ENCODE measurements around the gene MGAT3. TPM values are rescaled to one million over a fixed set of nuclear protein-coding genes. Genes with fewer than 3 reads are reported as not detected.

The MGAT3 gene
- total and polyA plus RNA-seq, 2 of the 13 experiments (the other 11 are each of a cell fraction or from before 2014, with no cell fraction given) = 0.11 to 0.15 TPM

- no peak for DNase-seq (ENCODE audit: low spot score)
- H3K27me3 ChIP-seq (ENCODE audit: control insufficient read depth in 1 of 2, insufficient read depth in 2 of 2, low read length in 2 of 2) = peaks cover 6 to 42% of the 10 kb centered on the region in 2 experiments; a peak in 4 of 5 replicates
- 100% methylated on average over 3 of the region's 63 CpGs for WGBS (ENCODE audit: low lambda C conversion rate)
- no peak overlapping the region for H2AFZ ChIP-seq (ENCODE audit: low read length)
- no peak for FAIRE-seq
- H3K79me2 ChIP-seq (ENCODE audit: insufficient read depth, low read length) = no peaks in the 10 kb centered on the region
- POLR2A ChIA-PET = no interaction called here
- CTCF ChIA-PET (ENCODE audit: low intra/inter-chr PET ratio, low total read pairs) = no interaction called here
- no peaks in the 10 kb centered on the region for H4K20me1 ChIP-seq (ENCODE audit: insufficient read depth, low read length)
- intact Hi-C loops (cut with micrococcal nuclease; ENCODE audit: unreplicated experiment) = no loop called here
- TF ChIP-seq NONO (IDR thresholded peaks at IDR 0.05) (no peak), NONO (CRISPR knock-in tag; conservative IDR thresholded peaks at IDR 0.05) (no peak)
- BruUV-seq (replicated peaks) = no TSS peak
- no peak overlapping the region for H3K4me3 ChIP-seq (replicated peaks in 1 of 3; ENCODE audit: insufficient read depth in 1 of 3, low read depth in 2 of 3, low read length in 3 of 3)
- in situ Hi-C loops (cut with HindIII; ENCODE audit: extremely low pct_ligation_motif_present, low pct_unique_long_range_greater_than_20kb) = no loop called here
- H3K4me2 ChIP-seq (ENCODE audit: low read depth, low read length) = no peak overlapping the region
- H3K9ac ChIP-seq (ENCODE audit: insufficient read depth, low read depth, low read length) = no peak overlapping the region
- no peak overlapping the region for H3K27ac ChIP-seq (ENCODE audit: extremely low read length, insufficient read depth, low read length)
- no peak for ATAC-seq
- no peaks in the 10 kb centered on the region; the same call in 1 of the 2 replicates for H3K4me1 ChIP-seq (ENCODE audit: insufficient read depth, low read length)
- no peaks in the 10 kb centered on the region for H3K36me3 ChIP-seq (replicated peaks in 1 of 2; ENCODE audit: control insufficient read depth in 1 of 2, insufficient read depth in 2 of 2, low read length in 2 of 2)
- H3K9me3 ChIP-seq (ENCODE audit: low read length) = no peaks in the 10 kb centered on the region
Measured at GRCh38 chr22:39457198-39457555, 365 bp downstream of the MGAT3 start.

- ATAC-seq = no peak
Measured at GRCh38 chr22:39457556-39458443, 988 bp downstream of the MGAT3 start.

More at GRCh38 chr22:39457556-39458443, 988 bp downstream of the MGAT3 start:
- intact Hi-C loops (cut with micrococcal nuclease; ENCODE audit: unreplicated experiment) = no loop called here
- ChIA-PET CTCF (ENCODE audit: low intra/inter-chr PET ratio, low total read pairs) (no interaction called here), POLR2A (no interaction called here)
- H4K20me1 ChIP-seq (ENCODE audit: insufficient read depth, low read length) = no peaks in the 10 kb centered on the region
- H3K27ac ChIP-seq (ENCODE audit: extremely low read length, insufficient read depth, low read length) = no peak overlapping the region
- no peak overlapping the region for H2AFZ ChIP-seq (ENCODE audit: low read length)
- no peaks in the 10 kb centered on the region for H3K79me2 ChIP-seq (ENCODE audit: insufficient read depth, low read length)
- 0% methylated on average over 4 of the region's 83 CpGs for WGBS (ENCODE audit: low lambda C conversion rate)
- H3K4me2 ChIP-seq (ENCODE audit: low read depth, low read length) = no peak overlapping the region; the same call in 1 of the 2 replicates
- H3K4me1 ChIP-seq (ENCODE audit: insufficient read depth, low read length) = peaks cover 2% of the 10 kb centered on the region; the same call in 1 of the 2 replicates
- no peak overlapping the region for H3K9ac ChIP-seq (ENCODE audit: insufficient read depth, low read depth, low read length)
- TF ChIP-seq ZNF276 (CRISPR knock-in tag; IDR thresholded peaks at IDR 0.05; ENCODE audit: low read depth) = no peak
- no peak for TF ChIP-seq ZBTB14 (CRISPR knock-in tag; IDR thresholded peaks at IDR 0.05)
- no peak for TF ChIP-seq HNRNPK (IDR thresholded peaks at IDR 0.05; ENCODE audit: low read depth, low read length, poor library complexity, severe bottlenecking)
- no peak for TF ChIP-seq CCAR2 (optimal IDR thresholded peaks at IDR 0.05; ENCODE audit: low read depth, low read length)
- TF ChIP-seq ZNF264 (CRISPR knock-in tag; IDR thresholded peaks at IDR 0.05) = no peak
- no peak for TF ChIP-seq NFE2L2 (IDR thresholded peaks at IDR 0.05; ENCODE audit: low read length)
- TF ChIP-seq SIN3B (IDR thresholded peaks at IDR 0.05; ENCODE audit: low read length) = no peak
- H3K36me3 ChIP-seq (replicated peaks in 1 of 2; ENCODE audit: control insufficient read depth in 1 of 2, insufficient read depth in 2 of 2, low read length in 2 of 2) = no peaks in the 10 kb centered on the region
- in situ Hi-C loops (cut with HindIII; ENCODE audit: extremely low pct_ligation_motif_present, low pct_unique_long_range_greater_than_20kb) = no loop called here
- no TSS peak for BruUV-seq (replicated peaks)
- no peak for DNase-seq (ENCODE audit: low spot score)
- peaks cover 6 to 42% of the 10 kb centered on the region in 2 experiments; a peak in 4 of 5 replicates for H3K27me3 ChIP-seq (ENCODE audit: control insufficient read depth in 1 of 2, insufficient read depth in 2 of 2, low read length in 2 of 2)
- no peak for FAIRE-seq
- no peaks in the 10 kb centered on the region for H3K9me3 ChIP-seq (ENCODE audit: low read length)
- H3K4me3 ChIP-seq (replicated peaks in 1 of 3; ENCODE audit: insufficient read depth in 1 of 3, low read depth in 2 of 3, low read length in 3 of 3) = no peak overlapping the region; a peak in 1 of 6 replicates
